T-cell (primary cell): ENCODE results near the gene FBXO36. TPM values are rescaled to one million over a fixed set of nuclear protein-coding genes. Genes with fewer than 3 reads are reported as not detected.

ENCODE experiments used
- ATAC-seq, 4 experiments: fragments of 200-7000 bp in 3 of 4; fragments of 150-1000 bp in 1 of 4; cut with Tn5 transposase; replicated peaks in 1 of 4; 1 replicate in 3 of 4; 2 replicates in 1 of 4; pipeline ENCODE4 v1.10.0; 2021; ENCODE audit warnings: moderate library complexity in 3 of 4, mild to moderate bottlenecking in 2 of 4, moderate number of reproducible peaks in 1 of 4
- CTCF ChIA-PET, 2 donors: fragments of 300-600 bp; sonication (Branson Sonifier 250); formaldehyde crosslinking; loops; one replicate each; lab custom pipeline; 2022; ENCODE audit warnings: antibody characterized with exemption in 2 of 2; lab: Charles Lee
- POLR2A ChIA-PET, 2 donors: fragments of 300-600 bp; sonication (Branson Sonifier 250); formaldehyde crosslinking; loops; one replicate each; lab custom pipeline; 2022; ENCODE audit warnings: antibody characterized with exemption in 2 of 2; lab: Charles Lee
- DNase-seq, 35 experiments: peaks; one replicate each; pipeline versions ENCODE4 v3.0.0 to v3.0.0-alpha.2; 2013 to 2023
- H3K27ac ChIP-seq: one replicate; pipeline ENCODE4 v1.5.1; 2013; ENCODE audit warnings: low read length
- H3K27me3 ChIP-seq, 2 experiments: replicated peaks in 1 of 2; 1 replicate in 1 of 2; 2 replicates in 1 of 2; pipeline versions ENCODE4 v1.6.1 to v1.7.0; 2013; ENCODE audit warnings: low read length in 1 of 2, mixed read lengths in 1 of 2; ENCODE audit not compliant: control insufficient read depth in 2 of 2, insufficient read depth in 2 of 2; ENCODE audit errors: extremely low read depth in 1 of 2
- H3K36me3 ChIP-seq, 2 donors: 1 replicate in 1 of 2; 2 replicates in 1 of 2; pipeline versions ENCODE4 v1.6.1 to v1.7.0; 2013; ENCODE audit warnings: low read length in 1 of 2; ENCODE audit not compliant: control insufficient read depth in 2 of 2, insufficient read depth in 1 of 2; ENCODE audit errors: extremely low read depth in 1 of 2
- H3K4me1 ChIP-seq, 2 experiments: 1 replicate in 1 of 2; 2 replicates in 1 of 2; pipeline versions ENCODE4 v1.6.1 to v1.7.0; 2013; ENCODE audit warnings: low read length in 2 of 2, mixed read lengths in 1 of 2; ENCODE audit not compliant: insufficient read depth in 2 of 2, control insufficient read depth in 1 of 2; ENCODE audit errors: extremely low read depth in 1 of 2
- H3K4me3 ChIP-seq, 2 donors: 1 replicate in 1 of 2; 2 replicates in 1 of 2; pipeline versions ENCODE4 v1.5.1 to v1.7.0; 2013; ENCODE audit warnings: mild to moderate bottlenecking in 2 of 2, low read length in 1 of 2, moderate library complexity in 1 of 2; ENCODE audit not compliant: control insufficient read depth in 1 of 2; ENCODE audit errors: extremely low read depth in 1 of 2
- H3K9me3 ChIP-seq: 2 replicates; pipeline ENCODE4 v1.7.0; 2013
- H3K27ac Mint-ChIP-seq, 2 donors: one replicate each; pipeline ENCODE4 v1.8.0; 2020 to 2021; ENCODE audit warnings: mild to moderate bottlenecking in 2 of 2, mixed read lengths in 2 of 2
- H3K27me3 Mint-ChIP-seq, 2 donors: one replicate each; pipeline ENCODE4 v1.8.0; 2021 to 2022; ENCODE audit warnings: mixed read lengths in 2 of 2
- H3K36me3 Mint-ChIP-seq: one replicate; pipeline ENCODE4 v1.8.0; 2021; ENCODE audit warnings: mixed read lengths
- H3K4me1 Mint-ChIP-seq, 3 donors: one replicate each; pipeline ENCODE4 v1.8.0; 2020 to 2022; ENCODE audit warnings: mixed read lengths in 3 of 3, mild to moderate bottlenecking in 1 of 3
- H3K4me3 Mint-ChIP-seq, 3 donors: one replicate each; pipeline ENCODE4 v1.8.0; 2020 to 2022; ENCODE audit warnings: mild to moderate bottlenecking in 3 of 3, mixed read lengths in 3 of 3, moderate library complexity in 3 of 3
- H3K9me3 Mint-ChIP-seq, 3 donors: one replicate each; pipeline ENCODE4 v1.8.0; 2020 to 2022; ENCODE audit warnings: mixed read lengths in 3 of 3
- WGBS: methylation state at CpG from one replicate; pipeline ENCODE4 v1.1.5; 2013; ENCODE audit warnings: missing lambda C conversion rate; ENCODE audit not compliant: insufficient coverage; 5-methylcytosine and 5-hydroxymethylcytosine counted together
- total RNA-seq, 35 experiments: library from RNA in 6 of 35; stranded (reverse) in 6 of 35; fragments of 120-200 nt in 1 of 35; gene quantifications; one replicate each; pipeline versions ENCODE4 v1.2.1 to v1.2.4 and lab custom pipeline; 2013 to 2026

The FBXO36 gene
- total RNA-seq, 5 donors from 2014 or later (not counting 1 experiment from before 2014, with no cell fraction given): 0.62 to 1.6 (median 1.1) TPM

DNA sequence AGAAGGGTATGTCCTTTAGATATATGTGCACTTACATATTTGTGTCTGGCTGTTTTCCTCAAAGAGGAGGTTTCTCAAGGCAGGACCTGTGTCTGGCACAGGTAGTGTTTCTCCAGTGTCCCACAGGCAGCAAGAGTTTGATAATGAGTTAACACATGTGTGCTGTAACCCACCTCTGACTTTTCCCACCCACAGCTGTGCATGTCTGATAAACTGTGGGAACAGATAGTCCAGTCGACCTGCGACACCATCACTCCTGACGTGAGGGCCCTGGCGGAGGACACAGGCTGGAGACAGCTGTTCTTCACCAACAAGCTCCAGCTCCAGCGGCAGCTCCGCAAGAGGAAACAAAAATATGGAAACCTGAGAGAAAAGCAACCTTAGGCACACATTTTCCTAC, 88.2 kb downstream of the FBXO36 start:
- Histone ChIP-seq H3K9me3 (no peaks in the 10 kb centered on the region), H3K4me1 (no peaks in the 10 kb centered on the region), H3K27me3 (peaks cover 0 to 2% of the 10 kb centered on the region in 2 experiments), H3K27ac (no peak overlapping the region), H3K4me3 (no peak overlapping the region), H3K36me3 (no peaks in the 10 kb centered on the region)
- no peak for ATAC-seq
- no peaks in the 10 kb centered on the region for H3K36me3 Mint-ChIP-seq
- H3K4me3 Mint-ChIP-seq: no peak overlapping the region
- H3K4me1 Mint-ChIP-seq: peaks cover 4 to 12% (median 5%) of the 10 kb centered on the region in 3 donors
- no peaks in the 10 kb centered on the region for H3K27me3 Mint-ChIP-seq
- DNase-seq: no peak
- H3K9me3 Mint-ChIP-seq: no peaks in the 10 kb centered on the region
- ChIA-PET CTCF (no interaction called here), POLR2A (no interaction called here)
- no peak overlapping the region for H3K27ac Mint-ChIP-seq
- WGBS: 94% methylated on average over 5 of the region's 6 CpGs

DNA sequence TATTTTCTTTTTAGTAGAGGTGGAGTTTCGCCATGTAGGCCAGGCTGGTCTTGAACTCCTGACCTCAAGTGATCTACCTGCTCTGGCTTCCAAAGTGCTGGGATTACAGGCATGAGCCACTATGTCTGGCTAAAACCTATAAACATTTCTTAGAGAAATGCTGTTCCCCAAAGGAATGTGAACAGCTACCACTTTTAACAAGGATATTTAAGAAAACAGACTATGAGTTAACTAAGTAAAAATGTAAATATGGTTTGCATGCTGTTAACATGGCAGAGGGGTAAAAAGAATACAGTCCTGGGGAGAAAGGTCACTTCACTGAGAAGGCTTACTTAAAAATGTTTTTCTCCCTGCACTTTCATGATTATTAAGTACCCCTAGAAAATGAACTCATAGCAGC, 89.3 kb downstream of the FBXO36 start:
- Mint-ChIP-seq H3K27ac (no peak overlapping the region), H3K9me3 (no peaks in the 10 kb centered on the region), H3K36me3 (no peaks in the 10 kb centered on the region), H3K4me3 (no peak overlapping the region), H3K27me3 (no peaks in the 10 kb centered on the region), H3K4me1 (peaks cover 4 to 12% (median 5%) of the 10 kb centered on the region in 3 donors)
- no CpG with 5 or more reads among the region's 1 CpG for WGBS
- H3K27ac ChIP-seq: no peak overlapping the region
- no peak for ATAC-seq
- CTCF ChIA-PET: no interaction called here
- H3K27me3 ChIP-seq: peaks cover 0 to 2% of the 10 kb centered on the region in 2 experiments
- H3K4me3 ChIP-seq: no peak overlapping the region
- no peaks in the 10 kb centered on the region for H3K36me3 ChIP-seq
- no peaks in the 10 kb centered on the region for H3K9me3 ChIP-seq
- no peaks in the 10 kb centered on the region for H3K4me1 ChIP-seq
- no peak for DNase-seq
- POLR2A ChIA-PET: interaction anchor here in 1 of 2 donors (1.0 kb wide), 1 partner anchor 11 kb away, joined by 4 read pairs; no protein-coding TSS in a partner anchor

DNA sequence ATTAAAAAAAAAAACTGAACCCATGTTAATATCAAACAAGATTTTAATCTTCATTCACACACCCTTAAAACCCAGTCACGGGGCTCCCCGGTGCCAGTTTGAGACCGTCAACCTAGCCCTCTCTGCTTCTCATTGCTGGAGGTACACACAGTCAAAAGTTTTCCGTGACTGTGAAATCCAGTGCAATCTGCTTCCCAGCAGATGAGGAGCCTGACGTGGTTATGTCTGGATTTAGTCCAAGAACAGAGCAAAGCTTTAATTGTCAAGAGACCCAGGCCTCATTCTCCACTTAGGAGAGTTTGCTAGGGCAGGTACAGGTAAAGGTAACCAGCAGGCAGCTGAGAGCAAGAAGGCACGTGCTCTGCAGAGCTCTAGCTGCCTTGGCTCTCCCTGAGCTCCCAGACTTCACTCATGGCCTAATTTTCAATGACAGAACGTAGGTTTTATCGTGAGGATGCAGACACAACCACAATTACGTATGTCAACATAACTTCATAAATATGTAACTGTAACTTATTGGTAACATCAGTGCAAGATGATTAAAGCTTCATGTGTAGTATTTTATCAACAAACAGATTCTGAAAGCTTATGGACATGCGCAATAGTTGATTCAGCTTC, 90.1 kb downstream of the FBXO36 start:
- no peaks in the 10 kb centered on the region for H3K36me3 ChIP-seq
- H3K4me3 Mint-ChIP-seq: no peak overlapping the region

DNA sequence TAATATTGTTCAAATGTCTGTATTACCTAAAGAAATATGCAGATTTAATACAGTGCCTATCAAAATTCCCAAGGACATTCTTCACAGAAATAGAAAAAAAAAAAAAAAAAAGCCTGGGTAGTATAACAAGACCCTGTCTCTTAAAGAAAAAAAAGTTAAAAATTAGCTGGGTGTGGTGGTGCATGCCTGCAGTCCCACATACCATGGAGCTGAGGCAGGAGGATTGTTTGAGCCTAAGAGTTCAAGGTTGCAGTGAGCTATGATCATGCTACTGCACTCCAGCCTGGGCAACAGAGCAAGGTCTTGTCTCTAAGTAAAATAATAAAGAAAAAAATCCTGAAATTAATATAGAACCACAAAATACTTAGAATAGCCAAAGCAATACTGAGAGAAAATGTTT, 94.5 kb downstream of the FBXO36 start:
- Histone ChIP-seq H3K27ac (no peak overlapping the region), H3K27me3 (no peaks in the 10 kb centered on the region), H3K4me1 (no peaks in the 10 kb centered on the region), H3K9me3 (no peaks in the 10 kb centered on the region), H3K4me3 (no peak overlapping the region), H3K36me3 (no peaks in the 10 kb centered on the region)
- Mint-ChIP-seq H3K4me3 (no peak overlapping the region), H3K27ac (no peak overlapping the region), H3K9me3 (no peaks in the 10 kb centered on the region), H3K36me3 (no peaks in the 10 kb centered on the region), H3K4me1 (no peaks in the 10 kb centered on the region), H3K27me3 (no peaks in the 10 kb centered on the region)
- ATAC-seq (no peak), DNase-seq (no peak)
- ChIA-PET POLR2A (no interaction called here), CTCF (no interaction called here)

More for the DNA sequence above, 90.1 kb downstream of the FBXO36 start:
- CTCF ChIA-PET: interaction anchor here in 1 of 2 donors (0.6 to 0.9 kb wide), 2 partner anchors 9 to 40 kb away, joined by 3 read pairs; no protein-coding TSS in a partner anchor
- no peak overlapping the region for H3K27ac Mint-ChIP-seq
- no peaks in the 10 kb centered on the region for H3K9me3 Mint-ChIP-seq
- ATAC-seq (no peak), DNase-seq (no peak)
- Histone ChIP-seq H3K9me3 (no peaks in the 10 kb centered on the region), H3K4me3 (no peak overlapping the region), H3K4me1 (no peaks in the 10 kb centered on the region), H3K27ac (no peak overlapping the region), H3K27me3 (peaks cover 0 to 2% of the 10 kb centered on the region in 2 experiments)
- H3K4me1 Mint-ChIP-seq: peaks cover 4 to 12% (median 5%) of the 10 kb centered on the region in 3 donors
- 87% methylated on average over 6 of the region's 10 CpGs for WGBS
- no peaks in the 10 kb centered on the region for H3K27me3 Mint-ChIP-seq
- no peaks in the 10 kb centered on the region for H3K36me3 Mint-ChIP-seq
- POLR2A ChIA-PET: interaction anchor here in 1 of 2 donors (1.0 kb wide), 1 partner anchor 10 kb away, joined by 4 read pairs; no protein-coding TSS in a partner anchor

DNA sequence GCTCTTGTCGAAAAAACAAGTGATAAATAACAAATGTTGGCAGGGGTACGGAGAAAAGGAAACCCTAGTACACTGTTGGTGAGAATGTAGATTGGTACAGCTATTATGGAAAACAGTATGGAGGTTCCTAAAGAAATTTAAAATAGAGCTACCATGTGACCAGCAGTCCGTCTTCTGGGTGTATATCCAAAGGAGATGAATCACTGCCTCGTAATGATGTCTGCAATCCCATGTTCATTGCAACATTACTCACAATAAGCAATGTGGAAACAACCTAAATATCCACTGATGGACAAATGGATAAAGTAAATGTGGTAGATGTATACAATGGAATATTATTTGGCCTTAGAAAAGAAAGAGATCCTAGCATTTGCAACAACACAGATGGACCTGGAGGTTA, 95.8 kb downstream of the FBXO36 start:
- ChIA-PET POLR2A (no interaction called here), CTCF (no interaction called here)
- no peaks in the 10 kb centered on the region for H3K27me3 Mint-ChIP-seq
- Histone ChIP-seq H3K36me3 (no peaks in the 10 kb centered on the region), H3K9me3 (no peaks in the 10 kb centered on the region), H3K27ac (no peak overlapping the region), H3K4me3 (no peak overlapping the region), H3K27me3 (no peaks in the 10 kb centered on the region), H3K4me1 (no peaks in the 10 kb centered on the region)
- H3K9me3 Mint-ChIP-seq: no peaks in the 10 kb centered on the region
- no peak overlapping the region for H3K27ac Mint-ChIP-seq
- ATAC-seq (no peak), DNase-seq (no peak)
- no peaks in the 10 kb centered on the region for H3K4me1 Mint-ChIP-seq
- H3K4me3 Mint-ChIP-seq: no peak overlapping the region
- no peaks in the 10 kb centered on the region for H3K36me3 Mint-ChIP-seq
- no CpG with 5 or more reads among the region's 4 CpGs for WGBS

DNA sequence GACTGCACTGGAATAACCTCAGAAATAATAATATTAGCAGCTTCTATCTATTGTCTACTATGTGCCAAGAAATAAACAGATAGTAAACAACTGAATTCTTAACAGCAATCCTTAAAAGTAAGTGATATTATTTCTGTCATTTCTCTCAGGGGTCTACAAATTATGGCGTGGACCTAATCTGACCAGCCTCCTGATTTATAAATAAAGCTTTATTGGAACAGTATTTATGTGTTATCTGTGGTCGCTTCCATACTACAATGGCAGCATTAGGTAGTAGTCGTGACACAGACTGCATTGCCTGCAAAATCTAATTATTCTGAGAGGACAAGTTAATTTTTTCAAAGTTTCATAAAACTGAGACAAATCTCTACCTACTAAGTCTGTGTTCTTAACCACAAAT, 97.4 kb downstream of the FBXO36 start:
- DNase-seq (no peak), ATAC-seq (no peak)
- H3K27ac Mint-ChIP-seq: no peak overlapping the region
- H3K9me3 Mint-ChIP-seq: no peaks in the 10 kb centered on the region
- WGBS: no CpG with 5 or more reads among the region's 3 CpGs
- no peaks in the 10 kb centered on the region for H3K9me3 ChIP-seq
- H3K4me3 Mint-ChIP-seq: no peak overlapping the region
- no peaks in the 10 kb centered on the region for H3K4me1 ChIP-seq
- H3K27me3 Mint-ChIP-seq: no peaks in the 10 kb centered on the region
- CTCF ChIA-PET: interaction anchor here in 1 of 2 donors (0.6 kb wide), 1 partner anchor 17 kb away, joined by 4 read pairs; no protein-coding TSS in a partner anchor
- no peaks in the 10 kb centered on the region for H3K4me1 Mint-ChIP-seq
- H3K27me3 ChIP-seq: no peaks in the 10 kb centered on the region
- H3K36me3 ChIP-seq: no peaks in the 10 kb centered on the region
- no peak overlapping the region for H3K27ac ChIP-seq
- no peaks in the 10 kb centered on the region for H3K36me3 Mint-ChIP-seq
- POLR2A ChIA-PET: no interaction called here
- H3K4me3 ChIP-seq: no peak overlapping the region
